AG08395 (cell line): ENCODE measurements around the gene AP1S2.
A peak's percentile ranks its signal among the peaks of the same experiment; 100 is the strongest.
"Not testable (repeated sequence)": the region's sequence is repeated elsewhere in the genome, so short reads cannot be mapped to it uniquely, and the experiment has no call there.

Source experiments
- DNase-seq: peaks from one replicate; pipeline ENCODE4 v3.0.0; 2012; ENCODE audit warnings: mixed read lengths, low spot score

The AP1S2 gene

DNA sequence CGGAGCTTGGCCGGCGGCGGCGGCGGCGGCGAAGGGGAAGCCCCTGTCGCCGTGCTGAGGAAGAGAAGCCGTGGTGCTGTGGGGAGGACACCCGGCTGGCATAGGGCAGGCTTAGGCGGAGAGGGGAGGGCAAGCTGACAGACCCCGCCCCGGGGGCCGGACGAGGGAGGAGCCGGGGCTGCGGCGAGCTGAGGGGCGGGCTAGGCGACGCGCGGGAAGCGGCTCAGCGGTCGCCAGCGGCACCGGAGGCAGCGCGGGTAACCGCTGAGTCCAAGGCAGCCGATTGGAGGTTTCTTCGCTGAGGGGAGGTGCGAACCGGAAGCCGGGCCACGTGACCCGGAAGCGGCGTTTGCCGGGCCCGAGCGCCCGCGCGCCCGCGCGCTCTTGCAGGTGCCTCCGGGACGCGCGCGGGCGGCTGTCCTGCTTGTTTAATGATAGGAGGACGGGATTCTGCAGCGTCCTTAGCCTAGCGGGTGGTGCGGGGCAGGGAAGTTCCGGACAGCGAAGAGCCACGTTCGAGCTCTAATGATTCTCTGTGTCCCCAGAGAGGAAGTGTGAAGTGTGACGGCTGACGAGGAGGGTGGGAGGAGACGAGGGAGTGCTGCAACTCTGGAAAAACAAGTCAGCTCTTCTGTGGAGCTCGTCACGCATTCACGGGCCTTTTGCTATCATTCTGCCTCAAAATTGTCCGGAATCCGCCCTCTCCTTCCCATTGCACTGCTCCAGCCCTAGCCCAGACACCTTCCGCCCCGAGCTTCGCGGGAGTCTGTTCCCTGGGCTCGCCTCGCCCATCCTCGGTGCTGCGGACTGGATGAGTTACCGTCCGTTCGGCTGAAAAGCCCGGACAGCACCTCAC, at the start of gene AP1S2:
Gene AP1S2, minus strand, starts transcription at position 102 of the 856 bp plus-strand sequence. CDS start 2,289 bp downstream, outside the sequence.
- peak; percentile 96 for DNase-seq

DNA sequence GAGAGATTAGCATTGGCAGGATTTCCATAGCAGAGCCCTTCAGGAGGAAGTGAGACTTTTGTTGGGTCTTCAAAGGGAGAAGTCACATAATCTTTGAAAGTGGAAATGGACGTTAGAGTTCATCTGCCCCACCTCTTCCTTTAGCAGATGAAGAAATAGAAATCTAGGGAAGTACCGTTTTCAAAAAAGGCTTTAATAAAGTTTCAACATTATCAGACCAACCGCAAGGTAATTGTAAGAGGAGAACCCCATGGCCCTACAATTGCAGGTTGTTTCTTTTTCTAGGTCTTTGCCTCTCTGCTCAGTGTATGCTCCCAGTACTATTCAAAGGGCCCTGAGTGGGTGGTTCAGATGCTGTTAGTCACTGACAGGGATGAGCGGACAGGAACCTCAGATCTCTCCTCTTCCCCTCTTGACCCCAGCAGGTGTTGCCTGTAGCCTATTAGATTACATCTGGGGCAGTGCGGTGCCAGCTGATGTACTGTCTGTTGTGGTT, 48.6 kb upstream of the AP1S2 start:
- DNase-seq = no peak

DNA sequence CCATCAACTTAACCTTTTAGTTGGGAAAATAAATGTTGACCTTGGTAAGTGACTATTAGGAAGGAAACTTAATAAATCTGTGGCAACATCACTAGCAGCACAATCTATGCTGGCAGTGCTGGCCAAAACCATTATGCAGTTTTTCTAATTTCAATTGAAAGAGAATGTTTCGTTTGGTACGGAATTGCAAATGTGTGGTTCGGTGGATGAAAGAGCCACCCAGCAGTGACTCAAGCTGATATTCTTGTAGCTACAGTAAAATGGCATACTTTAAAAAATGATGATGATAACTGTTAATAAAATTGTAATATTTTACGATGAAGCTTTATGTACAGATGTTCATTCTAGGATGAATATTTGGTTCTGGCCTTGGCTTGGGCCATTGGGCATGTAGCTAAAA, 40.7 kb upstream of the AP1S2 start:
- DNase-seq = no peak

DNA sequence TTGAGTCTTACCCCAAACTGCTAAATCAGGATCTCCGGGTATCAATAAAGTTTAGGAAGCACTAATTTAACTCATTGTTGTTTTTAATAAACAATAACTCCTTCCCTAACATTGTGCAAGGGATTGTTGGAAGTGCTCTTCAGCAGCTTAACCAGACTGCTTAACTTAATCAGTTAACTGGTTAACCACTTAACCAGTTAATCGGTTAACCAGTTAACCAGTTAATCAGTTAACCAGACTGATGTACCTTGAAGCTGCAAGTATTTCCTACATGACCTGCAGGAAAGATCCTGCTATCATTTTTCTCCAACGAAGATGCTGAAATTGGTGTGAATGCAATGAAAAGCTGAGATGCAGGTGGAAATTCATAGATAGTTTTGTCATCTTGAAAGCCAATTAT, 40.1 kb upstream of the AP1S2 start:
- no peak for DNase-seq

DNA sequence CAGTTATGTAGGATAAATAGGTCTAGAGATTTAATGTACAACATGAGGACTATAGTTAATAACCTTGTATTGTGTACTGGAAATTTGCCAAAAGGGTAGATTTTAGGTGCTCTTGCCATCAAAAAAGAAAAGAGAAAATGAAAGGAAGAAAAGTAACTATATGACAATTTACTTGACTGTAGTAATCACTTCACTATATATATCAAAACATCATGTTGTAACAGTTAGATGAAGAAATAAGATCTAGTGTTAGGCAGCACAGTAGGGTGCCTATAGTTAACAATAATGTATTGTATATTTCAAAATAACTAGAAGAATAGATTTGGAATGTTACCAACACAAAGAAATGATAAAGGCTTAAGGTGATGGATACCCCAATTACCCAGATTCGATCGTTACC, 35.9 kb upstream of the AP1S2 start:
- no peak for DNase-seq

DNA sequence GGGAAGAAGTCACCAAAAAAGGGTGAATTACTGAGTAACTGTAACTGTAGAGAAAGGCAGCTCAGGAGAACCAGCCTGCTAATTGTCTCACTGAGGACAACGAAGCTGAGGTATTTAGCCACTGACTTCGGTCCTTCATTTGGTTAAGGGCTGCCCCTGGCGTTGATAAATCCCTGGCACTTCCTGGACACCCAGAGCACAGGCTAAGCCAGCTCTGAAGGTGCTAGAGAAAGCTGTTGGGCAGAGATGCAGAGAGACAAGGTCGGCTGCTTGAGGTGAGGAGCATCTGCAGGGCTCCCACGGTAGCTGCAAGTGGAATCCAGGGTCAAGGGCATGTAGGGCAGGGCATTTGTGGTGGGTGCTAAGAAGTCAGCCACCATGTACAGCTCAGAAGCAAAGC, 33.4 kb upstream of the AP1S2 start:
- DNase-seq = no peak

DNA sequence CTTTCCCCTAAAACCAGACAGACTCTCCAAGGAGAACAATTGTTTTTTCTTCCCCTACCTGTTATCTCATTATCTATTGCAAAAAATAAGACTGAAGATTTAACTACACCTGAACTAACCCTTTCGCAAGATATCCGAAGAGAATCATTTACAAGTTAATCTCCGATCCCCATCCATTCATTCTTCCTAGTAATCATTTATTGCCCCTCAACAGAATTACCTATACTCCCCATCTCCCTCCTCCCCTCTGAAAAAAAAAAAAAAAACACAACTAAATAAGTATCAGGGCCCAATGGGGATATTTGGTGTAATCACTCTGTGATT, 28.9 kb upstream of the AP1S2 start:
- no peak for DNase-seq

DNA sequence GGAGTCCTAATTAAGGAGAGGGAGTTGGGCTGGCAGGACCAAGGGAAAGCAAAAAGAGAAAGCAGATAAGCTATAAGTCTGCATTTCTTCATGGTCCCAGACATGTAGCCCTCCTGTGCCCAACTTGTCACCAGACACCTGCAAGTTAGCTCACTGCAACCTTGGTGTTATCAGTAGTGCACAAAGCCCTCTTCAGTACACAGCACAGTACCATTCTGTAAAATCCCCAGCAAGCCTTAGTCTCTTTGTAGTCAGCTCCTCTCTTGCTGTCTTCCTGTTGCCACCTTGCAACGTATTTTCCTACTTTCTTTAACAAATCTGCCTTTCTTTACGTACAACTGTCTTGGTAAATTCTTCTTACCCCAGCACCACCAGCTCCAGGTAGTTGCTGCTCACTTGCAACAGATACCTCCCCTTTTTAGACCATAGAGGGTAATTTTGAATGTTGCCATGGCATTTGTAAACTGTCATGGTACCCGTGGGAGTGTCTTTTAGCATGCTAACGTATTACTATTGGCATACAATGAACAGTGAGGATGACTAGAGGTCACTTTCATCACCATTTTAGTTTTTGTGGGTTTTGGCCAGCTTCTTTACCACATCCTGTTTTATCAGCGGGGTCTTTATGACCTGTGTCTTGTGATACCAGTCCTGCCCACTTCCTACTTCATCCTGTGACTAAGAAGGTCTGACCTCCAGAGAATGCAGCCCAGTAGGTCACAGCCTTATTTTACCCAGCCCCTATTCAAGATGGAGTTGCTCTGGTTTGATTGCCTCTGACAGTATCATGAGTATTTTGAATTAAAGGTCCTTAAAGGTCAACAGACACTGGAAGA, 28.3 kb upstream of the AP1S2 start:
- no peak for DNase-seq

DNA sequence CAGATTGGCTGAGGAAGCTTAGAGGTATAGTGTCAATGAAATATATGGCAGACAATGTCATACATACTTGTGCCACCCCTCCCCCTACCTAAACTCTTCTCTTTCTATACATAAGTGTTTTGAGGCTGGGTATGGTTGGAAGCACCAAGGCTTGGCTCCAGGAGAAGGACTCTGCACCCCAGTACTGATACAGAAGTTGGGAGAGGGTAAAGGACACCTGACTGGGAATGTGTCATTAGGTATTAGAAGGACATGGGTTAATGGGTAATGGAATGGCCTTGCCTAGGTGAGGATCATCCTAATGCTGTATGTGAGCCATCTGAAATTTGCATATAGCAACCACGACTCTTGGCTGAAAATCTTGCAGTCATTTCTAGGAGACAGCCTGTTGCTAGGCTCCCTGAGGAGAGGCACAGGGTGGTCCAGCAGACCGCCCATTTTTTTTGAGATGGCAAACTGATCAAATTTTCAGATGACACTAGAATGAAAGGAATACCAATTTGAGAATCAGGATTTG, 26.8 kb upstream of the AP1S2 start:
- DNase-seq = no peak

DNA sequence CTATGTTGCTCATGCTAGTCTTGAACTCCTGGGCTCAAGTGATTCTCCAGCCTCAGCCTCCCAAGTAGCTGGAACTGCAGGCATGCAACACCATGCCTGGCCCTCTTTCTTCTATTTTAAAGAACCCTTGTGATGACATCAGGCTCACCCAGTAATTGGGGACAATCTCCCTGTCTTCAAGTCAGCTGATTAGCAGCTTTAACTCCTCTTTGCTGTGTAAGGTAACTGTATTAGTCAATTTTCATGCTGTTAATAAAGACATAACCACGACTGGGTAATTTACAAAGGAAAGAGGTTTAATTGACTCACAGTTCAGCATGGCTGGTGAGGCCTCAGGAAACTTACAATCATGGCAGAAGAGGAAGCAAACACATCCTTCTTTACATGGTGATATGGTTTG, 23.3 kb upstream of the AP1S2 start:
- DNase-seq = not testable (repeated sequence)

DNA sequence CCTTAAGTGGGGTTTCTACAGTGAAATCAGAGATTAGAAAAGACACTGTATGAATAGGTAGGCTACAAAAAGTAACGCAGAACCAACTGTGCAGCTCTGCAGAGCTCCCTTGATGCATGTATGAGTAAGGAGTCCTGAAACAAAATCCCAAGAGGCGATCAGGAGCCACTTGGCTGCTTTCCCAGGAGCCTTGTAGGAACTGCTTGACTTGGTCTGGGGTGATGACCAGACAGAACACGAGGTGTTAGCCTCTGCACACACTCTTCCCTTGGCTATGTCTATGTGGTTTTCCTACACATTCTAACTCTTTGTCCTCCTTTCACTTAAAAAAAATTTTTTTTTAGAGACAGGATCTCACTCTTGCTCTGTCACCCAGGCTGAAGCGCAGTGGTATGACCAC, 22.8 kb upstream of the AP1S2 start:
- peak; percentile 23 for DNase-seq

DNA sequence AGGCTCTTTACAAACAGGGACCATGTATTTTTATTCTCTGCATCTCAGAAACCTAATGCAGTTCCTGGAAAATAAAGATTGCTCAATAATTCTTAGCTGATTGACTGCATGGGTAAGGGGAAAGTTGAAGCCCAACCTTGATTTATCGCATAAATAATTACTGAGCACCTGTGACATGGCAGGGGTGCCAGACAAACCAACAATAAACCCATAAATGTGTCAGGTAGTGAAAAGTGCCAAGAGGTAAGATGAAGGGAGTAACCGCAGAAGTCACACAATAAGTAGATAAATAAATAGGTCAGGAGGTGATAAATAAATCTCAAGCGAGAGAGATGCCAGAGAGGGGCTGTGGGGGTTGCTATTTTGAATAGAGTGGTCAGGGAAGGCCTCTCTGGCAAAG, 20.1 kb upstream of the AP1S2 start:
- DNase-seq = no peak

DNA sequence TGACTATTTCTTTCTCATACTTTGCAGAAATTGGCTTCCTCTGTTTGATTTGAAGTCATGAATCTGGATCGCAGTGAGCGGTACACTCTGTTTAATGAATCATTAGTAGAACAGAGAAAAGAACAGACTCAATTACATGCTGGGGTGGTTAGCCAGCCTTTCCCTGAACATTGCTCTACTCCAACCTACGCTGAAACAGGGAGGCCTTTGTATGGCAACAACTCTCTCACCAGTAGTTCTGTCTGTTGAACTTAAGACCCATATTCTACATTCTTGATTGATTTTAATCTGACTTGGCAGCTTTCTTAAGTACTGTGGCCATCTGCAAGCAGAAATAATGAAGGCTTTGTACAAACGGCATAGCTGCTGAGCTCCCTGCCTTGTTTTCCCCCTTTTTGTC, 19.0 kb upstream of the AP1S2 start:
- DNase-seq = no peak

DNA sequence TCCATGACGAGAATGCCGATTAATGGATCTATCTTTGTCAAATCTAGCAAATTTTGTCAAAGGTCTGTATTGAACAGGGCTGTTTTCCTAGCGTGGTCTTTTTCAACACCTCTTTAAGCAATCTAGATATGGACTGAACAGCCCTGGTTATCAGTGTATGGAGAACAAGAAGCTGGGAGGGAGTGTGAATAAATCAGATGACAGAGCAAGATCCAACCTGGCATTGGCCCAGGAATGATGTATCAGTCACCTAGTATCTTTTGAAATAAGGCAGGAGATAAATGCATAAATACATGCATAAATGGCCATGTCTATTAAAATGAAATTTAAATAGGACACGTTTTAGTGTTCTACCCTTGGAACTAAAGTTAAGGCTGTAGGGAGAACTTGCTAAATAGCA, 15.7 kb upstream of the AP1S2 start:
- DNase-seq = no peak

DNA sequence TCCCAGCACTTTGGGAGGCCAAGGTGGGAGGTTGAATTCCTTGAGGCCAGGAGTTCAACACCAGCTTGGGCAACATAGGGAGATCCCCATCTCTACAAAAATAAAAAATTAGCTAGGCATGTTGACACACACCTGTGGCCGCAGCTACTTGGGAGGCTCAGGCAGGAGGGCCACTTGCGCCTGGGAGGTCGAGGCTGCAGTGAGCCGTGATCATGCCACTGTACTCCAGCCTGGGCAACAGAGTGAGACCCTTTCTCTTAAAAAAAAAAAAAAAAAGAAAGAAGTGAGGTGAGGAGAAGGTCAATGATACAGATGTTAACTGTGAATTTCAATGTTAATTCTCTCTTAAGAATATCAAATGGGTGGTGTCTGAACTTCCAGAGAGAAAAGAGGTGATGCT, 15.1 kb upstream of the AP1S2 start:
- no peak for DNase-seq

DNA sequence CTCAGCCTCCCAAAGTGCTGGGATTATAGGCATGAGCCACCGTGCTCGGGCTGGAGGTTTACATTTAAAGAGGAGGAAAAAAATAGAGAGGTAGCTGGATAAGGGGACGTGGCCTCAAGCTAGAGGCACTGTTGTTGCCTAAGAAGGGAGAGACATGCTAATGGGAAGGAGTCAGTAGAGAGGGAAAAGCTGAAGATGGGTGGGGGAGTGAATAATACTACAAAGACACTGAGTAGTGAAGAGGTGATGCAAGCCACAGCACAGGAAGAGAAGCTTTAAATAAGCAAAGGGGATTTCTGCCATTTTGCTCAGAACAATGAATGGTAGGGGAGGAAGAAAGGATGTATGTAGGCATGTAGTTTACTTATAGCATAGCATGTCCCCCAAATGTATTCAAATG, 11.5 kb upstream of the AP1S2 start:
- no peak for DNase-seq

DNA sequence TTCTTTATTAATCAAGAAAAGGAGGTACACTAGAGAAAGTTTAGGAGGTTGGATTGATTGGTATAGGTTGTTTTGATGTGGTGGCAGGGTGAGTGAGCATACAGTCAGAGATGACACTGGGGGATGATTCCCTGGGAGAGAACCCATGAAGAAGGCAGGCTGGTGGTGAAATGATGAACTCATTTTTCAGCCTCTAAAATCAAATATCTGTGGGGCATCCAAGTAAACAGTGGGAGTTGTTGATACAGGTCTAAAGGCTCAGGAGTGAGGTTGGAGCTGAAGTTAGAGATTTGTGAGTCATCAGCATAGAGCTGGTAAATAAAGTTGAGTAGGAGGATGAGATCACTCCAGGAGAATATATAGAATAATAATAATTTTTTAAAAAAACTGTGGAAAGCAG, 10.0 kb upstream of the AP1S2 start:
- no peak for DNase-seq

DNA sequence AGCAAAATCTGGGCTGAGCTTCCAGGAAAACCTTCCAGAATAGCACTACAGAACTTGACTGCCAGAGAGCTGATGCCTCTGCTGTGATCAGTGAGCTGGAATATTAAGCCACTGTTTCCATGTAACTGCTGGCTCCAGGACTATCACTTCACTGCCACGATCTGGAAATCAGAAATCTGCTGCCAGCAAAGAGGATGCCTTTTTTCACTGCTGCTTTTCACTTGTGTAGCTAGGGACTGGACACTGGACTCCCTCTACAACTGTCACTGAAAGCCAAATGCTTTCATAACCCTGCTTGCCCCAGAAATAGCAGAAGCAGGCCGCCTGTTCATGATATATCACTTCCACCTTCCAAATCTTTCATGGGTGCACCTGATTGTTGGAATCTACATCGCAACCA, 9.4 kb upstream of the AP1S2 start:
- no peak for DNase-seq

DNA sequence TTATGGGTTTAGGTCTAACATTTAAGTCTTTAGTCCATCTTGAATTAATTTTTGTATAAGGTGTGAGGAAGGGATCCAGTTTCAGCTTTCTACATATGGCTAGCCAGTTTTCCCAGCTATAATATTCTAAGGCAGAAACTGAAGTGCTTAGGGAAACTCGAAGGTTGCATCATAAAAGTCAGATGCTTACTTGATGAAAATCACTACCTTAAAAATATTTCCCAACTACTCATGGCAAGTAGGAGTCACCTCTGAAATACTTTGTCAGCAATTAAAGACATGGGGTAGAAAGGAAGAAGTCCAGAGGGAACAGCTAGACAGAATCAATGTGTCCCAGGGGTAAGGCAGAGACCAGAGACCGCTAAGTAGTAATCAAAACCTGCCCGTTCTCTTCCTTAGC, 6.3 kb upstream of the AP1S2 start:
- DNase-seq = no peak

DNA sequence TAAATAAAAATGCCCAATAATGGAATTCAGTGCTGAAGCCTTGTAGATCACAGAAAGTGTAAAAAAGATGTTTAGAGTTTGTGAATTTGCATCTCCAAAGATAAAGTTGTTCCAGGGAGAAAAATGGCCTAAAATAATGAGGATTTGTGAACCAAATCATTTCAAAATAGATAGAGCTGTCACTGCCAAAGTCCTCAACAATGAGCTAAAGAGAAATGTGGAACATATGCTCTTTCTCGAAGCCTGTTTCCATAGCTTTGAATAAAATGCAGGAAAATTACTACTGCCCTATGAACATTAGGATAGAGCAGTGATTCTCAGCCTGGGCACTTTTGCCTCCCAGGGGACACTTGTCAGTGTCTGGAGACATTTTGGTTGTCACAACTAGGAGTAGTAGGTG, 3.4 kb upstream of the AP1S2 start:
- DNase-seq = no peak

DNA sequence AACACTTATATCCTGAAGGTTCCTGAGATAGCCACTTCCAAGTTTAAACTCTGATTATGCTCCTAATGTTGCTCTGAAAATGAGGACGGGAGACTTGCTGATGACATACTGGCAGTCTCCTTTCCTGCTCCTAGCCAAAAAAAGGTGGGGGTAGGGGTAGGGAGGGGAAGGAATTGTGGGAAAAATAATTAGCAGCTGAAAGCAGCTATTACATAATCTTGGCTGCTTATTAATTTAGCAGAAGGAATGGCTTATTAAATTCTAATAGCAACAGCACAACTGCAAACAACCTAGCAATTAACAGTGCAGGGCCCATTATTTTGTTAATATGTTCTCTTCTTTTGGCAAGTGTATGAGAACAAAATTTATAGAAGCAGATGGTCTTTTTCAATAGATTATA, 2.0 kb upstream of the AP1S2 start:
- no peak for DNase-seq

DNA sequence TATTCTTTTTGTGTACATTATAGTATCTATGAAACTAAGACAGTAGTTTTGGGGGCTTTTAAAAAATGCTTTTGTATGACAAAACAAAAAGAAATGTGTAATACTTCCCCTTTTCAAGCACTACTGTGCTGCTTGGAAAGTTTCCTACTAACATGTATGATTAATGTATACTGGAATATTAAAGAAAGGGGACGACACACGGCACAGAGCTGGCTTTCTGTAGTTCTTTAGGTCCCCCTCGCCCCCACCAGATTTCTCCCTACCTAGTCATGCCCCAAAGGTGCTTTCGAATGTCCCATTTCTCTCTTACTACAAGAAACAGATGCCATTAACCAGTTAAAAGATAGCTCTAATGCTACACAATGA, 1.6 kb upstream of the AP1S2 start:
- no peak for DNase-seq

DNA sequence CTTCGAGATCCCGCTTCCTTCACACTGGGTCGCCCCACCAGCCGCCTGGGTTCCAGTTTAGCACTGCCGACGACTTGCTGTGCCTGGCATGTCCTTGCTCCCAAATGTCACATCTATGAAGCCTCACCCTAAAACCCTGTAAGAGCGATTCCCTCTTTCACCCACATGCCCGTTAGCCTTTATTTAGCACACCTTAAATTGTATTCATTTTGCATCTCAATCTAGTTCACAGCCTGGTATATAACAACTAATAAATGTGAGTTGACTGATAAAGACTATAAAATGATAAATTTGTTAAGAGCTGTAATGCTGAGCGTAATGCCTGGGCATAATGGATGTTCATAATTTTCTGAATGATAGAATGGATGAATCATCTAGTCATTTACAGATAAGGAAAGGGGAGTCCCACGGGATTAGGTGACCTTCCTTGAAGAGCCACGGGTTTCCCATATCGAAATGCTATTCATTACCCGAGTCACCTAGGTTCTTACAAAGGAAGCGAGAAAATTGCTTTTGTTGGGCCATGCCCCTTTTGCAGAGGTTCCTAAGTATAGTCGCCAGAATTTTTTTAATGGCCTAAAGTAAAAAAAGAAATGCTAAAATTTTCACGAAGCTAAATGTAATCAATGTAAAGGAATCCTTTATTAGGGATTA, 1.1 kb upstream of the AP1S2 start:
- no peak for DNase-seq
